Vagina (tissue), 2 donors: ENCODE results near the gene GALNT11.

Experiments used
- POLR2AphosphoS5 ChIP-seq, 2 donors: sonication (generic); formaldehyde crosslinking; IDR thresholded peaks; one replicate each; pipeline ENCODE4 v1.9.0; 2017; ENCODE audit warnings: antibody characterized with exemption in 2 of 2, mild to moderate bottlenecking in 2 of 2, low read depth in 1 of 2; ENCODE audit not compliant: insufficient read depth in 1 of 2
- TF ChIP-seq, protein P1 (sequence below), 3 experiments: fragments of 450-650 bp in 2 of 3; fragments of 200-600 bp in 1 of 3; sonication (generic) in 1 of 3; IDR thresholded peaks; one replicate each; pipeline ENCODE4 v1.5.1; 2017 to 2019; ENCODE audit warnings: antibody characterized with exemption in 3 of 3, mild to moderate bottlenecking in 2 of 3, moderate library complexity in 2 of 3

DNA sequence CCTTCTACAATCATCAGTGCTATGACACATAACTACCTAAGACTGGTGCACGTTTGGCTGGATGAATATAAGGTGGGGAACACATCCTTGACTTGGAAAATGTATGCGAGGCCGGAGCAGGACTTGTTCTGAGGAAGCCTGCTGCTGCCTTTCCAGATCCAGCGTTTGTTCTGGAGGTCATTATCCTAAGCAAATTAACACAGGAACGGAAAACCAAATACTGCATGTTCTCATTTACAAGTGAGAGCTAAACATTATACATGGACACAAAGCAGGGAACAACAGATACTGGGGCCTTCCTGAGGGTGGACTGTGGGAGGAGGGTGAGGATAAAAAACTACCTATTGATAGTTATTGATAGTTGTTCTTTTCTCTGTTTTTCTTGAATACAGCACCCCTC lies 10.8 kb upstream of the GALNT11 start:
- TF ChIP-seq, protein P1, sequence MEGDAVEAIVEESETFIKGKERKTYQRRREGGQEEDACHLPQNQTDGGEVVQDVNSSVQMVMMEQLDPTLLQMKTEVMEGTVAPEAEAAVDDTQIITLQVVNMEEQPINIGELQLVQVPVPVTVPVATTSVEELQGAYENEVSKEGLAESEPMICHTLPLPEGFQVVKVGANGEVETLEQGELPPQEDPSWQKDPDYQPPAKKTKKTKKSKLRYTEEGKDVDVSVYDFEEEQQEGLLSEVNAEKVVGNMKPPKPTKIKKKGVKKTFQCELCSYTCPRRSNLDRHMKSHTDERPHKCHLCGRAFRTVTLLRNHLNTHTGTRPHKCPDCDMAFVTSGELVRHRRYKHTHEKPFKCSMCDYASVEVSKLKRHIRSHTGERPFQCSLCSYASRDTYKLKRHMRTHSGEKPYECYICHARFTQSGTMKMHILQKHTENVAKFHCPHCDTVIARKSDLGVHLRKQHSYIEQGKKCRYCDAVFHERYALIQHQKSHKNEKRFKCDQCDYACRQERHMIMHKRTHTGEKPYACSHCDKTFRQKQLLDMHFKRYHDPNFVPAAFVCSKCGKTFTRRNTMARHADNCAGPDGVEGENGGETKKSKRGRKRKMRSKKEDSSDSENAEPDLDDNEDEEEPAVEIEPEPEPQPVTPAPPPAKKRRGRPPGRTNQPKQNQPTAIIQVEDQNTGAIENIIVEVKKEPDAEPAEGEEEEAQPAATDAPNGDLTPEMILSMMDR (IDR thresholded peaks at IDR 0.05) = no peak
- no peak for TF ChIP-seq POLR2AphosphoS5 (IDR thresholded peaks at IDR 0.05; ENCODE audit: insufficient read depth in 1 of 2, low read depth in 1 of 2)
